HEK293T (cell line): ENCODE measurements around the gene GATAD2A.

Experiments
- ARNT ChIP-seq: fragments of 450-650 bp; IDR thresholded peaks from 2 replicates; pipeline ENCODE4 v1.6.1; 2017; ENCODE audit warnings: mild to moderate bottlenecking
- BHLHE40 ChIP-seq: fragments of 450-650 bp; IDR thresholded peaks from 2 replicates; pipeline ENCODE4 v1.6.1; 2016; ENCODE audit warnings: mild to moderate bottlenecking, moderate library complexity, borderline replicate concordance
- CTBP1 ChIP-seq: fragments of 450-650 bp; IDR thresholded peaks from 2 replicates; pipeline ENCODE4 v1.6.1; 2016; ENCODE audit warnings: borderline replicate concordance
- FOXA1 ChIP-seq: fragments of 450-650 bp; IDR thresholded peaks from 2 replicates; pipeline ENCODE4 v1.6.1; 2016; ENCODE audit warnings: mild to moderate bottlenecking
- FOXK2 ChIP-seq: fragments of 450-650 bp; IDR thresholded peaks from 2 replicates; pipeline ENCODE4 v1.6.1; 2016; ENCODE audit warnings: mild to moderate bottlenecking
- FOXM1 ChIP-seq: fragments of 450-650 bp; IDR thresholded peaks from 2 replicates; pipeline ENCODE4 v1.6.1; 2017; ENCODE audit warnings: mild to moderate bottlenecking, borderline replicate concordance
- HDGF ChIP-seq: fragments of 450-650 bp; IDR thresholded peaks from 2 replicates; pipeline ENCODE4 v1.6.1; 2017; ENCODE audit warnings: antibody characterized with exemption, borderline replicate concordance
- LEF1 ChIP-seq: fragments of 450-650 bp; IDR thresholded peaks from 2 replicates; pipeline ENCODE4 v1.6.1; 2017; ENCODE audit warnings: mild to moderate bottlenecking, borderline replicate concordance
- NFRKB ChIP-seq: fragments of 450-650 bp; IDR thresholded peaks from 2 replicates; pipeline ENCODE4 v1.6.1; 2016; ENCODE audit warnings: mild to moderate bottlenecking, moderate library complexity
- SP1 ChIP-seq: fragments of 450-650 bp; IDR thresholded peaks from 2 replicates; pipeline ENCODE4 v1.6.1; 2017
- SUZ12 ChIP-seq: fragments of 450-650 bp; IDR thresholded peaks from 2 replicates; pipeline ENCODE4 v1.6.1; 2016; ENCODE audit warnings: mild to moderate bottlenecking
- TARDBP ChIP-seq: fragments of 450-650 bp; IDR thresholded peaks from 2 replicates; pipeline ENCODE4 v1.6.1; 2016
- ZNF384 ChIP-seq: fragments of 450-650 bp; IDR thresholded peaks from 2 replicates; pipeline ENCODE4 v1.6.1; 2016
- TF ChIP-seq, protein P1 (sequence below): fragments of 450-650 bp; IDR thresholded peaks from 2 replicates; pipeline ENCODE4 v1.6.1; 2016

DNA sequence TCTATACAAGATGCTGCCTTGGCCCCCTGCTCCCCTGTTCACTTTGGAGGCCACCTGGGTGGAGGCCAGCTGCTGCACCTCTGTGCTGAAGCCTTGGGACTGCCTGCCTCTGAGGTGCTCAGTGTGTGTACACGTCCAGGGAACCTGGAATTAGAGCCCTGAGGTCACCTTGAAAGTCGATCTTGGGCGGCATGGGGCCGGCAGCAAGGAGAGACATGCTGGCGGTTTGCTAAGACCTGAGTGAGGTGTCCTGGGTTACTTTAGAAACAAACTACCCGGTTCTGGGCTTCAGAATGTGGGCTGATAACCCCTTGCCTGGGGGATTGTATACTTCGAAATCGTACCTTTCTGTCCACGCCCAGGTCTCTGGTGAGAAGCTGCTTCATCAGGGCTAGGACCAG, 84.3 kb downstream of the GATAD2A start:
- TF ChIP-seq BHLHE40, result no peak
- no peak for TF ChIP-seq ZNF384
- TF ChIP-seq SUZ12, result no peak
- TF ChIP-seq FOXM1, result no peak
- TF ChIP-seq, protein P1, sequence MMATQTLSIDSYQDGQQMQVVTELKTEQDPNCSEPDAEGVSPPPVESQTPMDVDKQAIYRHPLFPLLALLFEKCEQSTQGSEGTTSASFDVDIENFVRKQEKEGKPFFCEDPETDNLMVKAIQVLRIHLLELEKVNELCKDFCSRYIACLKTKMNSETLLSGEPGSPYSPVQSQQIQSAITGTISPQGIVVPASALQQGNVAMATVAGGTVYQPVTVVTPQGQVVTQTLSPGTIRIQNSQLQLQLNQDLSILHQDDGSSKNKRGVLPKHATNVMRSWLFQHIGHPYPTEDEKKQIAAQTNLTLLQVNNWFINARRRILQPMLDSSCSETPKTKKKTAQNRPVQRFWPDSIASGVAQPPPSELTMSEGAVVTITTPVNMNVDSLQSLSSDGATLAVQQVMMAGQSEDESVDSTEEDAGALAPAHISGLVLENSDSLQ, result no peak
- TF ChIP-seq NFRKB, result no peak
- TF ChIP-seq SP1, result no peak
- TF ChIP-seq LEF1, result no peak
- no peak for TF ChIP-seq FOXA1
- TF ChIP-seq FOXK2, result no peak
- no peak for TF ChIP-seq HDGF
- no peak for TF ChIP-seq ARNT
- TF ChIP-seq CTBP1, result no peak
- no peak for TF ChIP-seq TARDBP
